Activated CD4-positive, alpha-beta memory T cell treated with anti-CD3 and anti-CD28 coated beads for 36 hours (primary cell): ENCODE data around the gene APP. TPM values are rescaled to one million over a fixed set of nuclear protein-coding genes. Genes with fewer than 3 reads are reported as not detected.
"Not testable (repeated sequence)": the region's sequence is repeated elsewhere in the genome, so short reads cannot be mapped to it uniquely, and the experiment has no call there.

Source experiments
- CTCF ChIA-PET: fragments of 350-600 bp; sonication (Branson Sonifier 250); formaldehyde crosslinking; loops from one replicate; lab custom pipeline; 2021; ENCODE audit warnings: antibody characterized with exemption, inconsistent platforms; lab: Charles Lee
- POLR2A ChIA-PET: fragments of 350-600 bp; sonication (Branson Sonifier 250); formaldehyde crosslinking; loops from one replicate; lab custom pipeline; 2021; ENCODE audit warnings: antibody characterized with exemption; lab: Charles Lee
- DNase-seq: peaks from one replicate; pipeline ENCODE4 v3.0.0-alpha.2; 2020
- H3K27ac Mint-ChIP-seq: one replicate; pipeline ENCODE4 v1.8.0; 2021; ENCODE audit warnings: mixed read lengths
- H3K27me3 Mint-ChIP-seq: one replicate; pipeline ENCODE4 v1.8.0; 2021; ENCODE audit warnings: mixed read lengths
- H3K36me3 Mint-ChIP-seq: one replicate; pipeline ENCODE4 v1.8.0; 2021; ENCODE audit warnings: mixed read lengths
- H3K4me1 Mint-ChIP-seq: one replicate; pipeline ENCODE4 v1.8.0; 2021; ENCODE audit warnings: low read depth, mixed read lengths
- H3K4me3 Mint-ChIP-seq: one replicate; pipeline ENCODE4 v1.8.0; 2021; ENCODE audit warnings: mild to moderate bottlenecking, mixed read lengths
- H3K9me3 Mint-ChIP-seq: one replicate; pipeline ENCODE4 v1.8.0; 2021; ENCODE audit warnings: mixed read lengths
- intact Hi-C: fragments of 100-400 bp; cut with micrococcal nuclease; formaldehyde crosslinking; loops from one replicate; pipeline ENCODE4 v1.15.1; 2023
- total RNA-seq, 2 experiments: library from RNA; stranded (reverse); gene quantifications; one replicate each; pipeline ENCODE4 v1.2.3, GENCODE V29; 2021

APP gene
- total RNA-seq, 2 experiments from 2014 or later, result 46.3 to 47.1 TPM

DNA sequence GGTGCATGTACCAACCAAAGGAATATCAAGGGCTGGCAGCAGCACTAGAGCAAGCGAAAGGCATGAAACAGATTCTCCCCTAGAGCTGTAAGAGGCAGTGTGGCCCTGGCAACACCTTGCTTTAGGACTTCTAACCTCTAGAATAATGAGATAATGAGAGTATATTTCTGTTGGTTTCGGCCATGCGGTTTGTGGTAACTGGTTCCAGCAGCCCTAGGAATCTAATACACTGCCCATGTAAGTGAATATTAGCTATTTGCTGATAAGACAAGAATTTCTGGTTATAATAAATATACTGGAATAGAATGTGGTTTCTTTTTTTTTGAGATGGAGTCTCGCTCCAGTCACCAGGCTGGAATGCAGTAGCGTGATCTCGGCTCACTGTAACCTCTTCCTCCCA, 236.4 kb downstream of the APP start:
- no peak overlapping the region for H3K27ac Mint-ChIP-seq
- H3K36me3 Mint-ChIP-seq, result peaks cover 1% of the 10 kb centered on the region
- DNase-seq, result no peak
- CTCF ChIA-PET, result no interaction called here
- POLR2A ChIA-PET, result no interaction called here
- peaks cover 8% of the 10 kb centered on the region for H3K4me1 Mint-ChIP-seq
- no peaks in the 10 kb centered on the region for H3K9me3 Mint-ChIP-seq
- no peak overlapping the region for H3K4me3 Mint-ChIP-seq
- no peaks in the 10 kb centered on the region for H3K27me3 Mint-ChIP-seq
- intact Hi-C loops, result no loop called here

DNA sequence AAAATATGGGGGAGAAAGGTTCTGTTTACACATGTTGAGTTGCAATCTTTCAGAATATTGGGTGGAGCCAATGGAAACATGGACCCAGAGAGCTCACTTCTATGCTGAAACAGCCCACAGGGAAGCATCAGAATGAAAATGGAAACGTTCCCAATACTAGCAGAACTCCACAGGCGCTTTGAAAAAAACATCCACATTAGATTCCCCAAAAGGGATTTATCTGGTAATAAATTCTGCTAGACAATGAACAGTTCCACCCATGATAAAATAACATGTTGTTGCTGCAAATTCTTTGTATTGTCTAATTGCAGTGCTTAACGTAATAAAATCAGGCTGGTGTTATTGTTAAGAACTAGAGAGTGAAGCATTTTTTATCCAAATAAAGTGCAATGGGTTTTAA, 238.8 kb downstream of the APP start:
- CTCF ChIA-PET, result no interaction called here
- intact Hi-C loops, result no loop called here
- H3K4me1 Mint-ChIP-seq, result peaks cover 8% of the 10 kb centered on the region
- H3K36me3 Mint-ChIP-seq, result peaks cover 6% of the 10 kb centered on the region
- no peak for DNase-seq
- H3K4me3 Mint-ChIP-seq, result no peak overlapping the region
- no peaks in the 10 kb centered on the region for H3K27me3 Mint-ChIP-seq
- POLR2A ChIA-PET, result no interaction called here
- no peak overlapping the region for H3K27ac Mint-ChIP-seq
- no peaks in the 10 kb centered on the region for H3K9me3 Mint-ChIP-seq

DNA sequence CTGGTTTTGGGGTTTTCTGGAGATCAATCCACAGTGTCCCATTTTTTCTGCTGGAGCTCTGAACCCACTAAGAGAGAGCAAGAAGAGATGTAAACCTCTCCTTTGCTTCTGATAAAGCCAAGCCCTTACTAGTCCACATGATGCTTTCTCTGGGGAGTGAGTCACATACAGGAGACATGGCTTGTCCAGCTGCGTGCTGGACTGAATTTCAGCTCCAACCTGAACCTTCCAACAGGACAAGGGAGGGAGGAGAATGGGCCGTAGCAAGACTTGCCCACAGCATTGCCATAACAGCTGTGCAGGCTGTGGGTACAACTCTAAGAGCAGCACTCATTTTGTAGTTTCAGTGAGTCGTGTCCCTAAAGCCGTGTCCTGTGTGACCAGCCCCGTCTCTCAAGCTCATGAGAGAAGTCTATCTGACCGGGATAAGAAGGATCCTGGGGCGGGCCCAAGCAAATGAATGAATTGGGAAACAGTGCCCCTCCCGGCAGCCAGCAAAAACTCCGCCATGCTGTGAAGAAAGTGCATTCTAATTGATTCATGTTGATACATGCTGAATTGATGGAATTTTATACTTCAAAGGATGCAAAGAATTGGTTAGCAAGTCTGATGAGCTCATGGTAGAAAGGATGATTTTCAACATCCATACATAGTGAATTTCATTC, 240.6 kb downstream of the APP start:
- intact Hi-C loops, result no loop called here
- ChIA-PET POLR2A (no interaction called here), CTCF (no interaction called here)
- H3K4me1 Mint-ChIP-seq, result peaks cover 4% of the 10 kb centered on the region
- no peak for DNase-seq
- H3K4me3 Mint-ChIP-seq, result no peak overlapping the region
- peaks cover 8% of the 10 kb centered on the region for H3K36me3 Mint-ChIP-seq
- no peaks in the 10 kb centered on the region for H3K27me3 Mint-ChIP-seq
- no peaks in the 10 kb centered on the region for H3K9me3 Mint-ChIP-seq
- H3K27ac Mint-ChIP-seq, result no peak overlapping the region

DNA sequence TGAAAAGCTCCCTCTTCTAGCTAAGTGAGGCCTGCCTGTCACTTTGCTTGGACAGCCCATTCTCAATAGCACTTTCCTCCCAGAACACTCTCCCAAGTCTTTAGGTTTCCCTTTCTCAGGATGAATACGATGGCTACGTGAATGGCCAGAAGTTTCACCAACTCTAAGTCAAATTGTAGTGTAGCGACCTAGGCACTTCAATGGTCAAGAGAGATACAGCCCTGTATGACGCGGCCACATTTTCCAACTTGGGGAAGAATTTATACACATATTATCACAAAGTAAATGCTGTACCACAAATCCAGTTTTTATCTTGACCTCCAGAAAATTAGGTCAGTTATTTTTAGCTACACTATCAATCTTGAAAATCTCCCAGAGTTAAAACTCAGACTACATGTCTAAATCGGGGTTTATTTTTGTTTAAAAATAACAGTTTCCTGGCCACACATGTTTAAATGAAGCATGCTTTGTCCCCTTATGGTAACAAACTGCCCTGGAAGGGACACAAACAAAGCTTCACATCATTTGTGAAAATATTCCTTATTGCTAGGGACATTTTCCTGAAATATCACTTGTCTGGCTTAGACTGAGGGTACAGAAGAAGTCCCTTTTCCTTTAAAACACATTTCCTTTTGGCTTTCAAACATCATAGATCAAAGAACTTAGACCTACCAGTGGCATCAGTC, 243.2 kb downstream of the APP start:
- intact Hi-C loops, result no loop called here
- no peak for DNase-seq
- H3K27ac Mint-ChIP-seq, result no peak overlapping the region
- H3K9me3 Mint-ChIP-seq, result no peaks in the 10 kb centered on the region
- ChIA-PET CTCF (no interaction called here), POLR2A (no interaction called here)
- H3K36me3 Mint-ChIP-seq, result peaks cover 9% of the 10 kb centered on the region
- H3K4me3 Mint-ChIP-seq, result no peak overlapping the region
- no peaks in the 10 kb centered on the region for H3K27me3 Mint-ChIP-seq
- no peaks in the 10 kb centered on the region for H3K4me1 Mint-ChIP-seq

DNA sequence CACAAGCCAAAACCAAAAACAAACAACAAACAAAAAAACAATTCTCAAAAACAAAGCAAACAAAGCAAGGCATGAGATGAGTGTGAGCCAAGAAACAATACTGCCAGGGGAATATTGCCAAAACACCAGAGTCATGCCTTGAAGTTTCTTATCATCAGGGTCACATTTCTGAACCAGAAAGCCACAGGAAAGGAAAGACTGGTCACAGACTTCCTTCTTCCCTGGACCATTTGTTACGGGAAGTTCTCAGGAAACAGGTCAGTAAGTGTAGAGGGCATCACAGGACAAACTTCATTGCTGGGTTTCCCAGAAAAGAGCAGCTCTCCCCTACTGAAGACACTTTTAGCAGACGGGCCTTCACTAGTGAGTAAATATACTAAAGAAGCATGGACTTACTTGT, 244.6 kb downstream of the APP start:
- intact Hi-C loops, result no loop called here
- ChIA-PET CTCF (no interaction called here), POLR2A (no interaction called here)
- H3K27ac Mint-ChIP-seq, result no peak overlapping the region
- H3K4me1 Mint-ChIP-seq, result no peaks in the 10 kb centered on the region
- no peaks in the 10 kb centered on the region for H3K9me3 Mint-ChIP-seq
- no peak overlapping the region for H3K4me3 Mint-ChIP-seq
- H3K36me3 Mint-ChIP-seq, result peaks cover 9% of the 10 kb centered on the region
- H3K27me3 Mint-ChIP-seq, result no peaks in the 10 kb centered on the region
- no peak for DNase-seq

DNA sequence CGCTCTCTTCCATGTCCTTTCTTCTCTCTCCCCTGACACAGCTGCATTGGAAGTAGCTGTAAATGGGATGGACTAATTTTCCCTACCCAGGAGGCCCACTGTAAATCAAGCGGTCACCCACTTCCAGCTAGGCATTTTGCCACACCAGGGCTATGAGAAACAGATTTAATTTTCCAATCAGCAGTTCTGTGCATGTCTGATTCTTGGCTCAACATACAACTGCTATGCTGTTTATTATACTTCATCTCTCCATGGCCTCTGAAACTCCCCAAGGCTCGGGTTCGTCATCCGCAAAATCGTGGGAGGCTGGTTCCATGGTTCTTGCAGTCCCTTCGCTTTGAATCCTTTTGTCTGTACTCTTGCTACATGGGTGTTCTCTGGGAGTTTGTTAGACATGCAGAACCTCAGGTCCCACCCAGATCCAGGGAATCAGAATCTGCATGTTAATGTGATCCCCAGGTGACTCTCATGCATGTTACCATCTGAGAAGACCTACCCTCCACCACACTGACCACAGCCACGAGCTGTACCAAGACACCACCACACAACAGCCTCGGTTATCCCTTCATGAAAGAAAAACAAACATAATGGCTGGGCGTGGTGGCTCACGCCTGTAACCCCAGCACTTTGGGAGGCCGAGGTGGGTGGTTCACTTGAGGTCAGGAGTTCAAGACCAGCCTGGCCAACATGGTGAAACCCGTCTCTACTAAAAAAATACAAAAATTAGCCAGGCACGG, 245.3 kb downstream of the APP start:
- no peak overlapping the region for H3K27ac Mint-ChIP-seq
- POLR2A ChIA-PET, result interaction anchor here (0.6 kb wide), 1 partner anchor 26 kb away, joined by 3 read pairs; no protein-coding TSS in a partner anchor
- no peak for DNase-seq
- H3K4me1 Mint-ChIP-seq, result no peaks in the 10 kb centered on the region
- H3K36me3 Mint-ChIP-seq, result peaks cover 9% of the 10 kb centered on the region
- H3K4me3 Mint-ChIP-seq, result no peak overlapping the region
- H3K9me3 Mint-ChIP-seq, result no peaks in the 10 kb centered on the region
- CTCF ChIA-PET, result no interaction called here
- H3K27me3 Mint-ChIP-seq, result no peaks in the 10 kb centered on the region
- intact Hi-C loops, result no loop called here

DNA sequence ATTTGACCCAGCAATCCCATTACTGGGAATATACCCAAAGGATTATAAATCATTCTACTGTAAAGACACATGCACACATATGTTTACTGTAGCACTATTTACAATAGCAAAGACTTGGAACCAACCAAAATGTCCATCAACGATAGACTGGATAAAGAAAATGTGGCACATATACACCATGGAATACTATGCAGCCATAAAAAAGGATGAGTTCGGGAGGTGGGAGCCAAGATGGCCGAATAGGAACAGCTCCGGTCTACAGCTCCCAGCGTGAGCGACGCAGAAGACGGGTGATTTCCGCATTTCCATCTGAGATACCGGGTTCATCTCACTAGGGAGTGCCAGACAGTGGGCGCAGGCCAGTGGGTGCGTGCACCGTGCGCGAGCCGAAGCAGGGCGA, 252.4 kb downstream of the APP start:
- H3K36me3 Mint-ChIP-seq, DNase-seq, POLR2A ChIA-PET: not testable (repeated sequence)

DNA sequence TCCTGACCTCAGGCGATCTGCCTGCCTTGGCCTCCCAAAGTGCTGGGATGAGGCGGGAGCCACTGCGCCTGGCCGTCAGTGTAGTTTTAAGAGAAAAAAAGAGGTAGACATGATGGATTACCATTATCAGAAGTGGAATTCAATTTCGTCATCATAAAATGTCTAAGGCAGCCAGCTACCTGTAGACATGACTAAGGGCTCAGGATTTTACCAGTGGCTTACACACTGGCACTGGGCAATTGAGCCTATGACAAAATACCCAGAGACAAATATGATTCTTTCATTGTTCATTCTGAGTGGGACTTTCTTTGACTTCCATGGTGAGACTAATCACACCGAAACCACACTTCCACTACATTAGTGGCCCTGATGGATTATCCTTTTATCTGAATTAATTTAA, 254.3 kb downstream of the APP start:
- no peaks in the 10 kb centered on the region for H3K4me1 Mint-ChIP-seq
- no peak for DNase-seq
- ChIA-PET CTCF (no interaction called here), POLR2A (no interaction called here)
- H3K27ac Mint-ChIP-seq, result no peak overlapping the region
- peaks cover 3% of the 10 kb centered on the region for H3K9me3 Mint-ChIP-seq
- H3K27me3 Mint-ChIP-seq, result no peaks in the 10 kb centered on the region
- peaks cover 3% of the 10 kb centered on the region for H3K36me3 Mint-ChIP-seq
- no peak overlapping the region for H3K4me3 Mint-ChIP-seq
- intact Hi-C loops, result no loop called here

More for the DNA sequence above, 252.4 kb downstream of the APP start:
- CTCF ChIA-PET, intact Hi-C loops, H3K9me3 Mint-ChIP-seq, H3K4me3 Mint-ChIP-seq, H3K27me3 Mint-ChIP-seq, H3K4me1 Mint-ChIP-seq, H3K27ac Mint-ChIP-seq: not testable (repeated sequence)

DNA sequence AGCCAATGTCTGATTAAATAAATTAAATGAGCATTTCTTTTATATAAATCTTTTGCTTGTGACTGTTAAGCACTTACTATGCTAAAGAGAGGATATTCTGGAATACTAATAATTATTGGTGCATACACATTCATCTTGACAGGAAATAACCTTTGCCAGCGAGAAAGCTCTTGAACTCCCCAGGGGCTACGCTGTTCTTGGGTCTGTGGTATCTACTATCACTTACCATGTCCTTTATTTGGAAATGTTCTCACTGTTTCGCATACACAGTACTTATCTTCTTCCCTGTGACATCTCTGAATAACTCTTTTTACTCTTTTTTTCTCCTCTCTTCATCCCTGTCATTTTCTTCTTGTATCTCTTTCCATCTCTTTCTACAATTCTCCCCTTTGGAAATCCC, 257.1 kb downstream of the APP start:
- intact Hi-C loops, result no loop called here
- H3K27ac Mint-ChIP-seq, result no peak overlapping the region

DNA sequence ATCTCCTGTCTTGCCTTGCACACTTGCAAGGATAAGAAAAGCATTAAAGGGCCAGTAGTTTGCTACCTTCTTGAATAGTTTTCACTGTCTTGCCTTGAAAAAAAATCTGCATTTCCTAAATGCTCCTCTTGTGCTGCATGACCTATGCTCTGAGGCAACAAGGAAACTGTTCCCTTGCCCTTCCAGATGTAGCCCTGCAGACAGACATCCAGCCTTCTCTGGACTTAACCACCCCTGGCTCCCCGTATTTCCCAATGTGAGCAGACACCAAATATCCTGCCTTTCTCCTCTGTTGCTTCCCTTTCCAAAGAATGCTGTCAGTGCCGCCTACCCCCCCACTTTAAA, 258.2 kb downstream of the APP start:
- intact Hi-C loops, result no loop called here
- H3K27ac Mint-ChIP-seq, result no peak overlapping the region
- no peak for DNase-seq
- H3K27me3 Mint-ChIP-seq, result no peaks in the 10 kb centered on the region
- H3K4me3 Mint-ChIP-seq, result no peak overlapping the region
- no peaks in the 10 kb centered on the region for H3K4me1 Mint-ChIP-seq
- POLR2A ChIA-PET, result no interaction called here
- H3K36me3 Mint-ChIP-seq, result no peaks in the 10 kb centered on the region
- CTCF ChIA-PET, result interaction anchor here (1.1 kb wide), 1 partner anchor 17 kb away, joined by 4 read pairs; no protein-coding TSS in a partner anchor
- H3K9me3 Mint-ChIP-seq, result no peaks in the 10 kb centered on the region

More for the DNA sequence above, 257.1 kb downstream of the APP start:
- CTCF ChIA-PET, result no interaction called here
- no peaks in the 10 kb centered on the region for H3K27me3 Mint-ChIP-seq
- H3K9me3 Mint-ChIP-seq, result peaks cover 3% of the 10 kb centered on the region
- no peak for DNase-seq
- H3K36me3 Mint-ChIP-seq, result peaks cover 3% of the 10 kb centered on the region
- POLR2A ChIA-PET, result no interaction called here
- H3K4me3 Mint-ChIP-seq, result no peak overlapping the region
- H3K4me1 Mint-ChIP-seq, result no peaks in the 10 kb centered on the region

DNA sequence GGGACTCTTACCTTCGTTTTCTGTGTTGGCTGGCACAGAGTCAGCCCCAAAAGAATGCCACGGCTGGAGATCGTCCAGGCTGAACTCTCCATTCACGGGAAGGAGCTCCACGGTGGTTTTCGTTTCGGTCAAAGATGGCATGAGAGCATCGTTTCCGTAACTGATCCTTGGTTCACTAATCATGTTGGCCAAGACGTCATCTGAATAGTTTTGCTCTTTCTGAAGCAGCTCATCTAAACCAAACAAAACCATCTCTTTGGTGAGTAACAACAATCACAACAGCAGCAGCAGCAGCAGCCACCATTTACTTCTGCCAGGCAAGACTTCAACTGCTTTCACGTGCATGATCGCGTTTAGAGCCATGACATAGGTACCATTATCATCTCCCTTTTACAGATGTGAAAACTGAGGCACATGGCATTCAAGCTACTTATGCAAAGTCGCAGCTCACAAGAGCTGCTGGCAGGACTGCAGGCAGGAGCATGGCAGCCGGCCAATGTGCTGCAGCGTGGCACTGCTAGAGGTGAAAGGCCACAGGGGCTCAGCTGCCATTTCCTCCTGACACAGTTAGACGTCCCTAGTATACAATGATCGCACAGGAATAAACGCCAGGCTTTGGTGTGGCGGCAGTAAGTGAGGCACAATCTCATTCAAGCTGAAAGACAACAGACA, 258.7 kb downstream of the APP start:
- no peak overlapping the region for H3K27ac Mint-ChIP-seq
- H3K4me1 Mint-ChIP-seq, result no peaks in the 10 kb centered on the region
- intact Hi-C loops, result no loop called here
- H3K9me3 Mint-ChIP-seq, result no peaks in the 10 kb centered on the region
- DNase-seq, result no peak
- no peaks in the 10 kb centered on the region for H3K36me3 Mint-ChIP-seq
- no peak overlapping the region for H3K4me3 Mint-ChIP-seq
- H3K27me3 Mint-ChIP-seq, result no peaks in the 10 kb centered on the region
- POLR2A ChIA-PET, result no interaction called here
- CTCF ChIA-PET, result interaction anchor here (1.1 kb wide), 1 partner anchor 16 kb away, joined by 4 read pairs; no protein-coding TSS in a partner anchor

DNA sequence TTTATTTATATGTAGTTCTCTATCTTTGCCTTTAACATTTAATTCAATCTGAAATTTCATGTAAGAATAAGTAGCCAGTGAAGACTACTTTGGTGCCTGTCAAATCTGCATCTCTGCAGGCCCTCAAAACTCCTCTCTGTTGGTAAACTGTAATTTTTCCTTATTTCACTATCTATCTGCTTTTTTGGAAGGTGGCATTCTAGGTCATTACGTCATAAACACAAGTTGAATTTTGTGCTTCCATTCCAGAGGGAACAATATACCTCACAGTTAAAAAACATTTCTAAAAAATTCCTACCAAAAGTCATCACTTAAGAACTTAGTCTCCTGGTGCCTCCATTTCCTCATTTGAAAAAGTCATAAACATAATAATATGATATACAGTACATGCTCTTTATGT, 259.8 kb downstream of the APP start:
- Mint-ChIP-seq H3K4me3 (no peak overlapping the region), H3K27ac (no peak overlapping the region), H3K9me3 (no peaks in the 10 kb centered on the region), H3K27me3 (no peaks in the 10 kb centered on the region), H3K36me3 (no peaks in the 10 kb centered on the region), H3K4me1 (no peaks in the 10 kb centered on the region)
- intact Hi-C loops, result no loop called here
- ChIA-PET POLR2A (no interaction called here), CTCF (no interaction called here)
- DNase-seq, result no peak
